Hepatocyte (in vitro differentiated cells): ENCODE measurements around the gene AGBL5. TPM values are rescaled to one million over a fixed set of nuclear protein-coding genes. Genes with fewer than 3 reads are reported as not detected.

Source experiments
- DNase-seq: peaks from one replicate; pipeline ENCODE4 v3.0.0-alpha.2; 2016; ENCODE audit warnings: low spot score
- H2AFZ ChIP-seq: fragments of 200-600 bp; sonication (generic); 2 replicates; pipeline ENCODE4 v1.6.0; 2016; ENCODE audit warnings: antibody characterized with exemption, mild to moderate bottlenecking
- H3K27ac ChIP-seq: fragments of 200-600 bp; sonication (generic); 2 replicates; pipeline ENCODE4 v1.5.1; 2016; ENCODE audit warnings: mild to moderate bottlenecking
- H3K27me3 ChIP-seq: fragments of 200-600 bp; sonication (generic); 2 replicates; pipeline ENCODE4 v1.6.1; 2016
- H3K36me3 ChIP-seq: fragments of 200-600 bp; sonication (generic); replicated peaks from 2 replicates; pipeline ENCODE4 v1.5.1; 2016; ENCODE audit warnings: low read depth; ENCODE audit not compliant: insufficient read depth
- H3K4me1 ChIP-seq: fragments of 200-600 bp; sonication (generic); 2 replicates; pipeline ENCODE4 v1.5.1; 2016; ENCODE audit warnings: mild to moderate bottlenecking, moderate library complexity; ENCODE audit not compliant: insufficient read depth
- H3K4me2 ChIP-seq: fragments of 200-600 bp; sonication (generic); 2 replicates; pipeline ENCODE4 v1.6.0; 2016
- H3K4me3 ChIP-seq: fragments of 200-600 bp; sonication (generic); 2 replicates; pipeline ENCODE4 v1.5.1; 2016; ENCODE audit warnings: mild to moderate bottlenecking
- H3K79me2 ChIP-seq: fragments of 200-600 bp; sonication (generic); 2 replicates; pipeline ENCODE4 v1.6.0; 2017; ENCODE audit warnings: mild to moderate bottlenecking
- H3K9me2 ChIP-seq: fragments of 200-600 bp; sonication (generic); replicated peaks from 2 replicates; pipeline ENCODE4 v1.6.0; 2017; ENCODE audit warnings: mild to moderate bottlenecking; ENCODE audit not compliant: insufficient read depth
- H3K9me3 ChIP-seq: fragments of 200-600 bp; sonication (generic); 2 replicates; pipeline ENCODE4 v1.5.1; 2016; ENCODE audit warnings: low read depth, mild to moderate bottlenecking
- H4K20me1 ChIP-seq: fragments of 200-600 bp; sonication (generic); 2 replicates; pipeline ENCODE4 v1.6.0; 2016; ENCODE audit warnings: mild to moderate bottlenecking; ENCODE audit not compliant: insufficient read depth, poor library complexity, severe bottlenecking
- EZH2 ChIP-seq: fragments of 200-600 bp; sonication (generic); IDR thresholded peaks from 2 replicates; pipeline ENCODE4 v1.6.1; 2016; ENCODE audit warnings: antibody characterized with exemption, mild to moderate bottlenecking, borderline replicate concordance
- EZH2phosphoT487 ChIP-seq: fragments of 200-600 bp; sonication (generic); IDR thresholded peaks from one replicate; pipeline ENCODE4 v1.6.1; 2018; ENCODE audit warnings: antibody characterized with exemption, mild to moderate bottlenecking, low read depth, moderate library complexity; ENCODE audit not compliant: unreplicated experiment, severe bottlenecking
- WGBS: methylation state at CpG from one replicate; pipeline ENCODE4 v1.1.6; 2016; ENCODE audit warnings: low lambda C conversion rate; ENCODE audit errors: missing lambda C conversion rate; 5-methylcytosine and 5-hydroxymethylcytosine counted together
- polyA plus RNA-seq: library from polyadenylated mRNA; unstranded; fragments of >200 nt; fragmentation: Nextera tagmentation; extraction: Ambion mirVana; gene quantifications from 2 replicates; pipeline ENCODE4 v1.2.1, GENCODE V29; 2016
- total RNA-seq: library from RNA; depleted of rRNA; stranded (reverse); fragments of >200 nt; gene quantifications from 2 replicates; pipeline ENCODE4 v1.2.3, GENCODE V29; 2014
- TF ChIP-seq, protein P1 (sequence below): fragments of 200-600 bp; sonication (generic); IDR thresholded peaks from 2 replicates; pipeline ENCODE4 v1.5.1; 2016; ENCODE audit warnings: antibody characterized with exemption, mild to moderate bottlenecking; ENCODE audit not compliant: poor library complexity

Gene AGBL5
- total and polyA plus RNA-seq, 2 experiments from 2014 or later = 12.9 to 20.2 TPM

DNA sequence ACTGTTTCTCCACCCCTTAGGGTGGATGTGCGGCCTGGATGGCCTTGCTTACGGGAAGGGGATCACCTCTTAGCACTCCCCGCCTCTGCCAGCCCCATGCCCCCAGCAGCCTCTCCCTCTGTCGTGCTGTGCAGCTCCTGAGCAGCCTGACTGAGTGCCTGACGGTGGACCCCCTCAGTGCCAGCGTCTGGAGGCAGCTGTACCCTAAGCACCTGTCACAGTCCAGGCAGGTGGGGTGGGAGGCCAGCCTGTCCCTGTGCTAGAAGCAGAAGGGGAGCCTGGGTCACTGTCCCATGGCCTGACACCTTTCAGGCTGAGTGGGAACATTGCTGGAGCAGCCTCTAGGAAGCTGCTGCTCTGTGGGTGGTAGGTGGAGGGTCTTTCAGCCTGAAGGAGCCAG, 13.5 kb upstream of the AGBL5 start:
- WGBS = 97% methylated on average over 6 of the region's 6 CpGs
- no peak overlapping the region for H2AFZ ChIP-seq
- no peaks in the 10 kb centered on the region for H3K36me3 ChIP-seq

DNA sequence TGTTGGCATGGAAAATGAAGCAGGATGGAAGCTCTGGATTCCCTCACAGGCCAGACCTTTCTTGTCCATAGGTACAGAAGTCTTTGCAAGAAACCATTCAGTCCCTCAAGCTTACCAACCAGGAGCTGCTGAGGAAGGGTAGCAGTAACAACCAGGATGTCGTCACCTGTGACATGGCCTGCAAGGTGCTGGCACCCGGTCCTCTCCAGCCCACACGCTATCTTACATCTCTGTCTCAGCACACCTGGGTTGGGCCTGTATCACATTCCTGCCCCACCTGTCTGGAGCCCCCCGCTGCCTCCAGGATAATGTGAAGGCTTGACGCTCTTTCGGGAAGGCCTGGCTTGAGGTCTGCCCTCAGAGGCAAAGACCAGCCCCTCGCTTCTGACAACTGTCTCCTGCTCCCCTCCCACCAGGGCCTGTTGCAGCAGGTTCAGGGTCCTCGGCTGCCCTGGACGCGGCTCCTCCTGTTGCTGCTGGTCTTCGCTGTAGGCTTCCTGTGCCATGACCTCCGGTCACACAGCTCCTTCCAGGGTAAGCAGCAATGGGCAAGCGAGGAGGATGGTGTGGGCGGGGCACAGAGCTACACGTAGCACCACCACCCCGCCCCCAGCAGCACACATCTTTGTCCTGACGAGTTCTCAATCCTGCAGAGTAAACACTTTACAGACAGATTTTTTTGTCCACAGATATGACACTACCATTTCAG, 12.7 kb upstream of the AGBL5 start:
- TF ChIP-seq, protein P1, sequence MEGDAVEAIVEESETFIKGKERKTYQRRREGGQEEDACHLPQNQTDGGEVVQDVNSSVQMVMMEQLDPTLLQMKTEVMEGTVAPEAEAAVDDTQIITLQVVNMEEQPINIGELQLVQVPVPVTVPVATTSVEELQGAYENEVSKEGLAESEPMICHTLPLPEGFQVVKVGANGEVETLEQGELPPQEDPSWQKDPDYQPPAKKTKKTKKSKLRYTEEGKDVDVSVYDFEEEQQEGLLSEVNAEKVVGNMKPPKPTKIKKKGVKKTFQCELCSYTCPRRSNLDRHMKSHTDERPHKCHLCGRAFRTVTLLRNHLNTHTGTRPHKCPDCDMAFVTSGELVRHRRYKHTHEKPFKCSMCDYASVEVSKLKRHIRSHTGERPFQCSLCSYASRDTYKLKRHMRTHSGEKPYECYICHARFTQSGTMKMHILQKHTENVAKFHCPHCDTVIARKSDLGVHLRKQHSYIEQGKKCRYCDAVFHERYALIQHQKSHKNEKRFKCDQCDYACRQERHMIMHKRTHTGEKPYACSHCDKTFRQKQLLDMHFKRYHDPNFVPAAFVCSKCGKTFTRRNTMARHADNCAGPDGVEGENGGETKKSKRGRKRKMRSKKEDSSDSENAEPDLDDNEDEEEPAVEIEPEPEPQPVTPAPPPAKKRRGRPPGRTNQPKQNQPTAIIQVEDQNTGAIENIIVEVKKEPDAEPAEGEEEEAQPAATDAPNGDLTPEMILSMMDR = no peak
- TF ChIP-seq EZH2 (no peak), EZH2phosphoT487 (no peak)

More for the DNA sequence above, 13.5 kb upstream of the AGBL5 start:
- Histone ChIP-seq H3K9me3 (no peaks in the 10 kb centered on the region), H3K4me1 (peaks cover 12% of the 10 kb centered on the region), H4K20me1 (peaks cover 5% of the 10 kb centered on the region), H3K4me2 (no peak overlapping the region), H3K9me2 (no peaks in the 10 kb centered on the region), H3K4me3 (no peak overlapping the region), H3K27ac (no peak overlapping the region), H3K79me2 (peaks cover 25% of the 10 kb centered on the region), H3K27me3 (no peaks in the 10 kb centered on the region)
- no peak for TF ChIP-seq EZH2
- TF ChIP-seq, protein P1 = no peak
- TF ChIP-seq EZH2phosphoT487 = no peak
- no peak for DNase-seq

DNA sequence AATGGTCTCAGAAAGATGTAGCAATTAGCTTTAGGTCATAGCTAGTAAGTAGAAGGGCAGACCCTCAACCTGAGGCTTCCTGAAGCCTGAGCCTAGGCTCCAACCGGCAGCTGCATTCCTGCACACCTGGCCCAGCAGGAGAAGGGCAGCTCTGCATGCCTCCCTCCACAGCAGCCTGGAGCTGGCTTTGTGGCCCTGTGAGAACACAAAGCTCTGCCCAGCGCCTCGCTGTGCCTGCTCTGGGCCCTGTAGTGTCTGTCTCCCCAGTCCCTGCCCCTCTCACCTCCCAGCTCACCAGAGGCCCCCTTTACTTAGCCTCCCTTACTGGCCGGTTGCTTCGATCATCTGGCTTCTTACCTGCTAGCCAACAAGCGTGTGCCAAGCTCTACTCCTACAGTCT, 12.0 kb upstream of the AGBL5 start:
- Histone ChIP-seq H3K27me3 (no peaks in the 10 kb centered on the region), H3K36me3 (no peaks in the 10 kb centered on the region), H4K20me1 (peaks cover 5% of the 10 kb centered on the region), H2AFZ (no peak overlapping the region), H3K27ac (no peak overlapping the region), H3K4me3 (no peak overlapping the region), H3K4me1 (peaks cover 2% of the 10 kb centered on the region), H3K4me2 (no peak overlapping the region), H3K9me3 (no peaks in the 10 kb centered on the region), H3K9me2 (no peaks in the 10 kb centered on the region), H3K79me2 (peaks cover 11% of the 10 kb centered on the region)
- WGBS = 98% methylated on average over 6 of the region's 6 CpGs
- no peak for DNase-seq
- TF ChIP-seq, protein P1 = no peak
- no peak for TF ChIP-seq EZH2
- no peak for TF ChIP-seq EZH2phosphoT487

More for the DNA sequence above, 12.7 kb upstream of the AGBL5 start:
- H3K4me2 ChIP-seq = no peak overlapping the region
- H3K4me3 ChIP-seq = no peak overlapping the region
- H3K9me3 ChIP-seq = no peaks in the 10 kb centered on the region
- H3K27ac ChIP-seq = no peak overlapping the region
- no peaks in the 10 kb centered on the region for H3K9me2 ChIP-seq
- no peaks in the 10 kb centered on the region for H3K36me3 ChIP-seq
- H2AFZ ChIP-seq = no peak overlapping the region
- H3K4me1 ChIP-seq = peaks cover 8% of the 10 kb centered on the region
- peaks cover 5% of the 10 kb centered on the region for H4K20me1 ChIP-seq
- no peaks in the 10 kb centered on the region for H3K27me3 ChIP-seq
- 95% methylated on average over 17 of the region's 17 CpGs for WGBS
- no peak for DNase-seq
- peaks cover 18% of the 10 kb centered on the region for H3K79me2 ChIP-seq

DNA sequence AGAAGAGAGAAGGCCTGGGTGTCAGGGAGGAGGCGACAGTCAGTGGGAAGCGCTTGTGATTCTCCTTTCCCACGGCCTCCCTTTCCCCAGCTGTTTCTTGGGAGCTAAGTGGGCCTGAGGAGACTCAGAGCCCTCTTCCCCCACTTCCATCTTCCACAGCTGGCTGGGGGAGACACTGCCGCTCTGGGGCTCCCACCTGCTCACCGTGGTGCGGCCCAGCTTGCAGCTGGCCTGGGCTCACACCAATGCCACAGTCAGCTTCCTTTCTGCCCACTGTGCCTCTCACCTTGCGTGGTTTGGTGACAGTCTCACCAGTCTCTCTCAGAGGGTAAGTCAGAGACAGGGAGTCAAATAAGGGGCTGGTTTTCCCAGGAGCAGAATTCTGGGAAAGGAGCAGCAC, 11.6 kb upstream of the AGBL5 start:
- Histone ChIP-seq H4K20me1 (peaks cover 5% of the 10 kb centered on the region), H2AFZ (no peak overlapping the region), H3K27ac (no peak overlapping the region), H3K4me2 (no peak overlapping the region), H3K79me2 (peaks cover 7% of the 10 kb centered on the region), H3K9me3 (no peaks in the 10 kb centered on the region), H3K27me3 (no peaks in the 10 kb centered on the region), H3K9me2 (no peaks in the 10 kb centered on the region), H3K4me1 (no peaks in the 10 kb centered on the region), H3K4me3 (no peak overlapping the region), H3K36me3 (no peaks in the 10 kb centered on the region)
- 97% methylated on average over 7 of the region's 7 CpGs for WGBS
- TF ChIP-seq EZH2 = no peak
- TF ChIP-seq EZH2phosphoT487 = no peak
- TF ChIP-seq, protein P1 = no peak
- DNase-seq = no peak
